AG04449 (cell line): ENCODE results near the gene ARL10.

Experiments used
- CTCF ChIA-PET: fragments of 350-600 bp; formaldehyde crosslinking; extraction: SDS; loops from one replicate; lab custom pipeline; 2021; ENCODE audit warnings: antibody characterized with exemption; lab: Yijun Ruan, JAX
- POLR2A ChIA-PET: fragments of 400-600, 350-600 bp; formaldehyde crosslinking; extraction: SDS; loops from one replicate; lab custom pipeline; 2020; ENCODE audit warnings: antibody characterized with exemption, inconsistent platforms; lab: Yijun Ruan, JAX
- DNase-seq: peaks from one replicate; pipeline ENCODE4 v3.0.0-alpha.2; 2010; ENCODE audit warnings: low read depth, low spot score
- H3K4me3 ChIP-seq: 2 replicates; pipeline ENCODE4 v1.5.1; 2011; ENCODE audit warnings: low read depth, mild to moderate bottlenecking, control low read depth, low read length
- CTCF ChIP-seq: IDR thresholded peaks from one replicate; pipeline ENCODE4 v1.5.1; 2011; ENCODE audit warnings: mild to moderate bottlenecking, moderate library complexity, low read length, control low read depth, inconsistent platforms; ENCODE audit not compliant: insufficient read depth; ENCODE audit errors: missing control alignments

Gene ARL10

GRCh38 chr5:176389135-176390123 is 24.1 kb downstream of the ARL10 start:
- no peak for DNase-seq
- ChIA-PET CTCF (interaction anchor here (0.7 to 2.2 kb wide), 2 partner anchors 27 to 58 kb away, joined by 5 to 7 read pairs; partner anchors contain the start of gene CLTB), POLR2A (interaction anchor here (0.8 kb wide), 1 partner anchor 11 kb away, joined by 4 read pairs; no protein-coding TSS in a partner anchor)
- no peak for TF ChIP-seq CTCF
- peak overlapping the region; percentile 95 for H3K4me3 ChIP-seq

GRCh38 chr5:176391479-176391878 is 26.2 kb downstream of the ARL10 start:
- DNase-seq = no peak
- TF ChIP-seq CTCF = no peak
- H3K4me3 ChIP-seq = no peak overlapping the region
- POLR2A ChIA-PET = no interaction called here
- CTCF ChIA-PET = interaction anchor here (1.0 to 1.4 kb wide), 3 partner anchors 12 to 269 kb away, joined by 3 to 4 read pairs (median 3); no protein-coding TSS in a partner anchor

- no peak for TF ChIP-seq CTCF
- ChIA-PET CTCF (interaction anchor here (1.2 to 1.4 kb wide), 3 partner anchors 55 to 269 kb away, joined by 3 to 4 read pairs (median 4); no protein-coding TSS in a partner anchor), POLR2A (no interaction called here)
- no peak overlapping the region for H3K4me3 ChIP-seq
- DNase-seq = no peak
Observed at GRCh38 chr5:176391999-176392398, 26.7 kb downstream of the ARL10 start.

GRCh38 chr5:176392526-176392925 is 27.2 kb downstream of the ARL10 start:
- DNase-seq = no peak
- ChIA-PET POLR2A (no interaction called here), CTCF (interaction anchor here (1.2 to 1.3 kb wide), 3 partner anchors 23 to 56 kb away, joined by 3 to 4 read pairs (median 4); partner anchors contain the start of gene CLTB)
- no peak for TF ChIP-seq CTCF
- no peak overlapping the region for H3K4me3 ChIP-seq

- ChIA-PET POLR2A (no interaction called here), CTCF (interaction anchor here (1.1 kb wide), 1 partner anchor 13 kb away, joined by 6 read pairs; no protein-coding TSS in a partner anchor)
- DNase-seq = no peak
- H3K4me3 ChIP-seq = no peak overlapping the region
- TF ChIP-seq CTCF = no peak
Observed at GRCh38 chr5:176394096-176394495, 28.8 kb downstream of the ARL10 start.
